Measurements from ENCODE around the gene OR51B5. TPM values are rescaled to one million over a fixed set of nuclear protein-coding genes. Genes with fewer than 3 reads are reported as not detected.
"Not testable (repeated sequence)": the region's sequence is repeated elsewhere in the genome, so short reads cannot be mapped to it uniquely, and the experiment has no call there.

The OR51B5 gene
- polyA plus RNA-seq, 1 donor from 2014 or later, result not detected

- no peaks in the 10 kb centered on the region for H3K36me3 ChIP-seq (ENCODE audit: insufficient read depth, low read length)
- H3K79me2 ChIP-seq (replicated peaks; ENCODE audit: insufficient read depth, low read length), result no peaks in the 10 kb centered on the region
- H3K9me3 ChIP-seq (ENCODE audit: low read length), result no peaks in the 10 kb centered on the region
- H3K4me3 ChIP-seq (ENCODE audit: low read length), result no peak overlapping the region
- no peak overlapping the region for H3K27ac ChIP-seq (ENCODE audit: low read length)
- no peak overlapping the region for H3K4me2 ChIP-seq (ENCODE audit: low read length)
- no peak overlapping the region for H2AFZ ChIP-seq (ENCODE audit: low read depth, low read length)
- no peaks in the 10 kb centered on the region for H3F3A ChIP-seq (ENCODE audit: insufficient read depth, low read length, poor library complexity, severe bottlenecking)
- no peaks in the 10 kb centered on the region for H3K27me3 ChIP-seq (ENCODE audit: insufficient read depth, low read depth, low read length)
- H3K9me2 ChIP-seq (ENCODE audit: insufficient read depth, low read length), result no peaks in the 10 kb centered on the region
- H4K20me1 ChIP-seq (ENCODE audit: insufficient read depth), result no peaks in the 10 kb centered on the region
- no peak for TF ChIP-seq POLR2AphosphoS5 (IDR thresholded peaks at IDR 0.05)
- TF ChIP-seq SMC3 (conservative IDR thresholded peaks at IDR 0.05; ENCODE audit: poor library complexity), result no peak
- TF ChIP-seq EP300 (conservative IDR thresholded peaks at IDR 0.05; ENCODE audit: poor library complexity, severe bottlenecking), result no peak
- no peak for TF ChIP-seq TAF1 (IDR thresholded peaks at IDR 0.05; ENCODE audit: low read depth)
- TF ChIP-seq CTCF (IDR thresholded peaks at IDR 0.05; ENCODE audit: poor library complexity, severe bottlenecking), result no peak
- no peak for TF ChIP-seq REST (IDR thresholded peaks at IDR 0.05; ENCODE audit: borderline replicate concordance)
- no peak for TF ChIP-seq EZH2 (IDR thresholded peaks at IDR 0.05; ENCODE audit: borderline replicate concordance, insufficient read depth, low read length, poor library complexity, severe bottlenecking)
- no peak for TF ChIP-seq RAD21 (conservative IDR thresholded peaks at IDR 0.05)
- no peak for TF ChIP-seq MXI1 (conservative IDR thresholded peaks at IDR 0.05; ENCODE audit: poor library complexity, severe bottlenecking)
- H3K9ac ChIP-seq (ENCODE audit: low read length), result no peak overlapping the region
Observed at GRCh38 chr11:5345831-5346230, 2.5 kb upstream of the OR51B5 start.

- Histone ChIP-seq H4K20me1 (ENCODE audit: insufficient read depth) (no peaks in the 10 kb centered on the region), H3K27ac (ENCODE audit: low read length) (no peak overlapping the region), H3K27me3 (ENCODE audit: insufficient read depth, low read depth, low read length) (no peaks in the 10 kb centered on the region), H3K4me2 (ENCODE audit: low read length) (no peak overlapping the region), H3K9me3 (ENCODE audit: low read length) (no peaks in the 10 kb centered on the region), H3K9ac (ENCODE audit: low read length) (no peak overlapping the region), H3K79me2 (replicated peaks; ENCODE audit: insufficient read depth, low read length) (no peaks in the 10 kb centered on the region), H3K4me3 (ENCODE audit: low read length) (no peak overlapping the region), H3K9me2 (ENCODE audit: insufficient read depth, low read length) (no peaks in the 10 kb centered on the region), H3K36me3 (ENCODE audit: insufficient read depth, low read length) (no peaks in the 10 kb centered on the region), H3F3A (ENCODE audit: insufficient read depth, low read length, poor library complexity, severe bottlenecking) (no peaks in the 10 kb centered on the region), H2AFZ (ENCODE audit: low read depth, low read length) (no peak overlapping the region)
- TF ChIP-seq EP300 (conservative IDR thresholded peaks at IDR 0.05; ENCODE audit: poor library complexity, severe bottlenecking), result no peak
- TF ChIP-seq TAF1 (IDR thresholded peaks at IDR 0.05; ENCODE audit: low read depth), result no peak
- TF ChIP-seq EZH2 (IDR thresholded peaks at IDR 0.05; ENCODE audit: borderline replicate concordance, insufficient read depth, low read length, poor library complexity, severe bottlenecking), result no peak
- no peak for TF ChIP-seq MXI1 (conservative IDR thresholded peaks at IDR 0.05; ENCODE audit: poor library complexity, severe bottlenecking)
- TF ChIP-seq CTCF (IDR thresholded peaks at IDR 0.05; ENCODE audit: poor library complexity, severe bottlenecking), result no peak
- no peak for TF ChIP-seq POLR2AphosphoS5 (IDR thresholded peaks at IDR 0.05)
- TF ChIP-seq RAD21 (conservative IDR thresholded peaks at IDR 0.05), result no peak
- TF ChIP-seq REST (IDR thresholded peaks at IDR 0.05; ENCODE audit: borderline replicate concordance), result no peak
- no peak for TF ChIP-seq SMC3 (conservative IDR thresholded peaks at IDR 0.05; ENCODE audit: poor library complexity)
Observed at GRCh38 chr11:5339771-5340322, 3.5 kb downstream of the OR51B5 start.

GRCh38 chr11:5337253-5337652 lies 6.1 kb downstream of the OR51B5 start:
- not testable (repeated sequence) for H3K4me2 ChIP-seq (ENCODE audit: low read length); H3K9ac ChIP-seq (ENCODE audit: low read length); H4K20me1 ChIP-seq (ENCODE audit: insufficient read depth); H2AFZ ChIP-seq (ENCODE audit: low read depth, low read length); H3K79me2 ChIP-seq (replicated peaks; ENCODE audit: insufficient read depth, low read length); H3K9me3 ChIP-seq (ENCODE audit: low read length); H3K36me3 ChIP-seq (ENCODE audit: insufficient read depth, low read length); H3K27me3 ChIP-seq (ENCODE audit: insufficient read depth, low read depth, low read length); H3K4me3 ChIP-seq (ENCODE audit: low read length); H3K27ac ChIP-seq (ENCODE audit: low read length); H3F3A ChIP-seq (ENCODE audit: insufficient read depth, low read length, poor library complexity, severe bottlenecking); H3K9me2 ChIP-seq (ENCODE audit: insufficient read depth, low read length)

Data from neural cell (in vitro differentiated cells).